ENCODE measurements around the gene CMPK1.

GRCh38 chr1:47407481-47407880 is 73.9 kb downstream of the CMPK1 start:
- TF ChIP-seq CTCF (conservative IDR thresholded peaks at IDR 0.05 in 1 of 2, IDR thresholded peaks at IDR 0.05 in 1 of 2; ENCODE audit: low read depth in 1 of 2, low read length in 2 of 2) = no peak
- no peak for TF ChIP-seq EZH2 (IDR thresholded peaks at IDR 0.05; ENCODE audit: low read length, missing control alignments)
